Hepatocyte (in vitro differentiated cells): Measurements from ENCODE around the gene PCDHGA7.
"Not testable (repeated sequence)": the region's sequence is repeated elsewhere in the genome, so short reads cannot be mapped to it uniquely, and the experiment has no call there.

Experiments
- CTCF ChIP-seq: fragments of 200-600 bp; sonication (generic); IDR thresholded peaks from 2 replicates; pipeline ENCODE4 v1.5.1; 2016; ENCODE audit warnings: antibody characterized with exemption, mild to moderate bottlenecking; ENCODE audit not compliant: poor library complexity
- EZH2 ChIP-seq: fragments of 200-600 bp; sonication (generic); IDR thresholded peaks from 2 replicates; pipeline ENCODE4 v1.6.1; 2016; ENCODE audit warnings: antibody characterized with exemption, mild to moderate bottlenecking, borderline replicate concordance
- EZH2phosphoT487 ChIP-seq: fragments of 200-600 bp; sonication (generic); IDR thresholded peaks from one replicate; pipeline ENCODE4 v1.6.1; 2018; ENCODE audit warnings: antibody characterized with exemption, mild to moderate bottlenecking, low read depth, moderate library complexity; ENCODE audit not compliant: unreplicated experiment, severe bottlenecking

- TF ChIP-seq CTCF, EZH2, EZH2phosphoT487: not testable (repeated sequence)
These were observed 32.2 kb downstream of the PCDHGA7 start for GRCh38 chr5:141414548-141415274.
